Panc1 (cell line): Measurements from ENCODE around the gene CMIP. TPM values are rescaled to one million over a fixed set of nuclear protein-coding genes. Genes with fewer than 3 reads are reported as not detected.

Experiments
- ATAC-seq: fragments of 200-7000 bp; cut with Tn5 transposase; 2 replicates; pipeline ENCODE4 v1.9.1; 2020; ENCODE audit warnings: mild to moderate bottlenecking, moderate library complexity
- BruUV-seq: library from RNA; stranded (reverse); fragments of 400-500 nt; replicated peaks from 2 replicates; lab custom pipeline; 2021; lab: Mats Ljungman, UMichigan
- CTCF ChIA-PET: fragments of 300-600 bp; sonication (Branson Sonifier 250); formaldehyde crosslinking; loops from one replicate; lab custom pipeline; 2022; ENCODE audit warnings: antibody characterized with exemption; lab: Charles Lee
- POLR2A ChIA-PET: fragments of 300-600 bp; sonication (Branson Sonifier 250); formaldehyde crosslinking; loops from one replicate; lab custom pipeline; 2022; ENCODE audit warnings: antibody characterized with exemption; lab: Charles Lee
- DNase-seq: peaks from one replicate; pipeline ENCODE4 v3.0.0-alpha.2; 2010; ENCODE audit warnings: low read depth, low spot score
- H3K27ac ChIP-seq: 2 replicates; pipeline ENCODE4 v1.5.1; 2011; ENCODE audit warnings: mild to moderate bottlenecking, low read length, inconsistent platforms
- H3K27me3 ChIP-seq: fragments of 200-500 bp; sonication (Bioruptor generic); 2 replicates; pipeline ENCODE4 v1.6.0; 2014; ENCODE audit warnings: low read length, inconsistent platforms; ENCODE audit not compliant: control insufficient read depth, insufficient read depth
- H3K36me3 ChIP-seq: fragments of 200-500 bp; sonication (Bioruptor generic); 2 replicates; pipeline ENCODE4 v1.5.1; 2014; ENCODE audit warnings: inconsistent platforms, mild to moderate bottlenecking, low read length, moderate library complexity; ENCODE audit not compliant: control insufficient read depth, insufficient read depth
- H3K4me1 ChIP-seq: 2 replicates; pipeline ENCODE4 v1.5.1; 2011; ENCODE audit warnings: inconsistent platforms, mild to moderate bottlenecking, low read length, moderate library complexity; ENCODE audit not compliant: control insufficient read depth, insufficient read depth
- H3K4me3 ChIP-seq, 2 experiments: 2 replicates each; pipeline ENCODE4 v1.5.1; 2011 to 2012; ENCODE audit warnings: low read depth in 2 of 2, low read length in 2 of 2, mild to moderate bottlenecking in 2 of 2, inconsistent platforms in 1 of 2, moderate library complexity in 1 of 2
- H3K9me3 ChIP-seq: fragments of 200-500 bp; sonication (Bioruptor generic); 2 replicates; pipeline ENCODE4 v1.5.1; 2014; ENCODE audit warnings: low read depth, mild to moderate bottlenecking, inconsistent platforms, low read length, moderate library complexity; ENCODE audit not compliant: control insufficient read depth, insufficient read depth
- POLR2AphosphoS5 ChIP-seq: IDR thresholded peaks from 2 replicates; pipeline ENCODE4 v1.6.1; 2012; ENCODE audit warnings: mild to moderate bottlenecking, low read depth, low read length, moderate library complexity
- SIN3A ChIP-seq: IDR thresholded peaks from 2 replicates; pipeline ENCODE4 v1.6.1; 2012; ENCODE audit warnings: low read depth, mild to moderate bottlenecking, low read length, moderate library complexity, borderline replicate concordance; ENCODE audit not compliant: insufficient read depth
- TCF7L2 ChIP-seq: IDR thresholded peaks from 2 replicates; pipeline ENCODE4 v1.6.1; 2011; ENCODE audit warnings: mild to moderate bottlenecking, low read depth, low read length, inconsistent platforms
- in situ Hi-C: cut with HindIII; loops from 2 replicates; pipeline ENCODE4 v1.10.0; 2016; ENCODE audit warnings: low sequenced_read_pairs, low pct_unique_long_range_greater_than_20kb
- intact Hi-C: fragments of 100-400 bp; cut with micrococcal nuclease; formaldehyde crosslinking; loops from one replicate; pipeline ENCODE4 v1.10.0; 2022; ENCODE audit not compliant: unreplicated experiment
- total RNA-seq: library from RNA; stranded (reverse); gene quantifications from one replicate; pipeline ENCODE4 v1.2.1, GENCODE V29; 2021; ENCODE audit not compliant: unreplicated experiment
- TF ChIP-seq, protein P1 (sequence below): fragments of 450-650 bp; IDR thresholded peaks from 2 replicates; pipeline ENCODE4 v1.5.1; 2017; ENCODE audit warnings: mild to moderate bottlenecking
- TF ChIP-seq, protein P2 (sequence below), 2 experiments: IDR thresholded peaks; 2 replicates each; pipeline ENCODE4 v1.6.1; 2011 to 2012; ENCODE audit warnings: low read depth in 2 of 2, control low read depth in 1 of 2, low read length in 1 of 2, mild to moderate bottlenecking in 1 of 2, moderate library complexity in 1 of 2; ENCODE audit not compliant: insufficient read depth in 1 of 2

The CMIP gene
- total RNA-seq, 1 experiment from 2014 or later: 49.7 TPM

DNA sequence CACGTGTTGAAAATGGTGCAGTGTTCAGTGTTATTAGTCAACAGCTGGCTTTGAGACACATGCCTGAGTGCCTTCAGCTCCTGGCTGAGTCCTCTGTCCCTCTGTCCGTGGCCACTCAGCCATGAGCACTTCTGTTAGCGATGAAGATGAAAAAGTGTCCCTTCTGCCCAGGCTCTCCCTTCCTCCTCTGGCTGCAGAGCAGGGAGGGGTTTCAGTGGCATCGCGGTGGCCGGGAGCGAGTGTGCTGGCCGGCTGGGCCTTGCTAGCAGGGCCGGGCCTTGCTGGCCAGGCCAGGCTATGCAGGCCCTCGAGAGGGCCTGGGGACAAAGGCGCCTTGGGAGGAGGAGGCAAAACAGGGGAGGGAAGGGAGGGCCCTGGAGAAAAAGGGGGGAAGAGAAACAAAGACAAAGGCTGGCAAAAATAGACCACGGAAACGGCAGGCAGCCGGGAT, 47.7 kb downstream of the CMIP start:
- no TSS peak for BruUV-seq
- no peaks in the 10 kb centered on the region for H3K27me3 ChIP-seq
- H3K36me3 ChIP-seq: no peaks in the 10 kb centered on the region
- TF ChIP-seq, protein P1, sequence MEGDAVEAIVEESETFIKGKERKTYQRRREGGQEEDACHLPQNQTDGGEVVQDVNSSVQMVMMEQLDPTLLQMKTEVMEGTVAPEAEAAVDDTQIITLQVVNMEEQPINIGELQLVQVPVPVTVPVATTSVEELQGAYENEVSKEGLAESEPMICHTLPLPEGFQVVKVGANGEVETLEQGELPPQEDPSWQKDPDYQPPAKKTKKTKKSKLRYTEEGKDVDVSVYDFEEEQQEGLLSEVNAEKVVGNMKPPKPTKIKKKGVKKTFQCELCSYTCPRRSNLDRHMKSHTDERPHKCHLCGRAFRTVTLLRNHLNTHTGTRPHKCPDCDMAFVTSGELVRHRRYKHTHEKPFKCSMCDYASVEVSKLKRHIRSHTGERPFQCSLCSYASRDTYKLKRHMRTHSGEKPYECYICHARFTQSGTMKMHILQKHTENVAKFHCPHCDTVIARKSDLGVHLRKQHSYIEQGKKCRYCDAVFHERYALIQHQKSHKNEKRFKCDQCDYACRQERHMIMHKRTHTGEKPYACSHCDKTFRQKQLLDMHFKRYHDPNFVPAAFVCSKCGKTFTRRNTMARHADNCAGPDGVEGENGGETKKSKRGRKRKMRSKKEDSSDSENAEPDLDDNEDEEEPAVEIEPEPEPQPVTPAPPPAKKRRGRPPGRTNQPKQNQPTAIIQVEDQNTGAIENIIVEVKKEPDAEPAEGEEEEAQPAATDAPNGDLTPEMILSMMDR: no peak
- TF ChIP-seq, protein P2, sequence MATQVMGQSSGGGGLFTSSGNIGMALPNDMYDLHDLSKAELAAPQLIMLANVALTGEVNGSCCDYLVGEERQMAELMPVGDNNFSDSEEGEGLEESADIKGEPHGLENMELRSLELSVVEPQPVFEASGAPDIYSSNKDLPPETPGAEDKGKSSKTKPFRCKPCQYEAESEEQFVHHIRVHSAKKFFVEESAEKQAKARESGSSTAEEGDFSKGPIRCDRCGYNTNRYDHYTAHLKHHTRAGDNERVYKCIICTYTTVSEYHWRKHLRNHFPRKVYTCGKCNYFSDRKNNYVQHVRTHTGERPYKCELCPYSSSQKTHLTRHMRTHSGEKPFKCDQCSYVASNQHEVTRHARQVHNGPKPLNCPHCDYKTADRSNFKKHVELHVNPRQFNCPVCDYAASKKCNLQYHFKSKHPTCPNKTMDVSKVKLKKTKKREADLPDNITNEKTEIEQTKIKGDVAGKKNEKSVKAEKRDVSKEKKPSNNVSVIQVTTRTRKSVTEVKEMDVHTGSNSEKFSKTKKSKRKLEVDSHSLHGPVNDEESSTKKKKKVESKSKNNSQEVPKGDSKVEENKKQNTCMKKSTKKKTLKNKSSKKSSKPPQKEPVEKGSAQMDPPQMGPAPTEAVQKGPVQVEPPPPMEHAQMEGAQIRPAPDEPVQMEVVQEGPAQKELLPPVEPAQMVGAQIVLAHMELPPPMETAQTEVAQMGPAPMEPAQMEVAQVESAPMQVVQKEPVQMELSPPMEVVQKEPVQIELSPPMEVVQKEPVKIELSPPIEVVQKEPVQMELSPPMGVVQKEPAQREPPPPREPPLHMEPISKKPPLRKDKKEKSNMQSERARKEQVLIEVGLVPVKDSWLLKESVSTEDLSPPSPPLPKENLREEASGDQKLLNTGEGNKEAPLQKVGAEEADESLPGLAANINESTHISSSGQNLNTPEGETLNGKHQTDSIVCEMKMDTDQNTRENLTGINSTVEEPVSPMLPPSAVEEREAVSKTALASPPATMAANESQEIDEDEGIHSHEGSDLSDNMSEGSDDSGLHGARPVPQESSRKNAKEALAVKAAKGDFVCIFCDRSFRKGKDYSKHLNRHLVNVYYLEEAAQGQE (IDR thresholded peaks at IDR 0.05; ENCODE audit: insufficient read depth in 1 of 2, low read depth in 2 of 2, low read length in 1 of 2): no peak
- TF ChIP-seq SIN3A (no peak), POLR2AphosphoS5 (no peak), TCF7L2 (no peak)
- intact Hi-C loops: loop anchor here (10.0 kb wide), 1 partner anchor 92 kb away; no protein-coding TSS in a partner anchor
- no peak overlapping the region for H3K4me3 ChIP-seq
- ATAC-seq (no peak), DNase-seq (no peak)
- in situ Hi-C loops: no loop called here
- H3K27ac ChIP-seq: peak overlapping the region; percentile 61
- H3K9me3 ChIP-seq: no peaks in the 10 kb centered on the region
- H3K4me1 ChIP-seq: peaks cover 72% of the 10 kb centered on the region
- ChIA-PET POLR2A (no interaction called here), CTCF (no interaction called here)

DNA sequence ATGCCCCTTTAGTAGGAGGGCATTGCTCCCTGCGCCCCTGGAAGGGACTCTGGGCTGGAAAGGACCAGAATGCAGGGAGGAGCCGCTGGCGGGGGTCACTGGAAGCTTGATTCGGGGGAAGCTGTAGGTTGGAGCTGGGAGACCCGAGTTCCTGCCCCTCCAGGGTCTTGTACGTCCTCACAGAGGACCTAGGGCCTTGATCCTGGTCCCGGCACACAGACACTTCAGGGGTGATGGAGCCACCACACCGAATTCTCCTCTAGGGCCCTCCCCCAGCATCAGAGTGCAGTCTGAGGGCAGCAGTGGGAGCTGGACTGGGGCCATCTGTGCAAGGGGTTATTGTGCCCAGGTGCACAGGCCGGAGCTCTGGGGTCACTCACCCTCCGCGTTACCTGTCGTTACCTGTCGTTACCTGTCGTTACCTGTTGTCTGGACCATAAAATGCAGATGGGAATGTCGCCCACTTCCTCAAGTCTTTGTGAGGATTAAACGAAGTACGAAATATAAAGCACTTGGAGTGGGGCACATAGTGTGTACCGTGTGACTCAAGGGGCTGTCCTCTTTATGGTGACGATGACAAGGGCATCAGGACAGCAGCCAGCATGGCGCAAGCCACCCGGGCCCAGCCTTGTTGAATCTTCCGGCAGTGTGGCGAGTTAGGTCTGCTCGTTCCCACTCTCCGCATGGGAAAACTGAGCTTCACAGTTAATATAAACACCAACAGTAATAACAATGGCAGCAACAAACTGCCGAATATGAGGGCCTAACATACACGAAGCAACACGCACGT, 48.6 kb downstream of the CMIP start:
- intact Hi-C loops (loop anchor here (10.0 kb wide), 1 partner anchor 92 kb away; no protein-coding TSS in a partner anchor), in situ Hi-C loops (no loop called here)
- TSS peak; percentile 19 for BruUV-seq
- H3K27ac ChIP-seq: peak overlapping the region; percentile 58
- peaks cover 63% of the 10 kb centered on the region for H3K4me1 ChIP-seq
- POLR2A ChIA-PET: no interaction called here
- DNase-seq (no peak), ATAC-seq (peak; percentile 29; the same call in 1 of the 2 replicates)
- no peaks in the 10 kb centered on the region for H3K36me3 ChIP-seq
- H3K4me3 ChIP-seq: no peak overlapping the region
- CTCF ChIA-PET: no interaction called here
- no peak for TF ChIP-seq POLR2AphosphoS5
- TF ChIP-seq SIN3A: no peak
- no peak for TF ChIP-seq TCF7L2
- TF ChIP-seq, protein P2 (IDR thresholded peaks at IDR 0.05; ENCODE audit: insufficient read depth in 1 of 2, low read depth in 2 of 2, low read length in 1 of 2): no peak
- TF ChIP-seq, protein P1: no peak
- no peaks in the 10 kb centered on the region for H3K9me3 ChIP-seq
- no peaks in the 10 kb centered on the region for H3K27me3 ChIP-seq
